Stimulated activated naive CD4-positive, alpha-beta T cell treated with Interleukin-2 at 50 U/mL for 16 hours (primary cell): ENCODE measurements around the gene CARHSP1.
"Not testable (repeated sequence)": the region's sequence is repeated elsewhere in the genome, so short reads cannot be mapped to it uniquely, and the experiment has no call there.

Source experiments
- DNase-seq: peaks from one replicate; lab custom pipeline; 2025; lab: John Stamatoyannopoulos, UW

Gene CARHSP1

DNA sequence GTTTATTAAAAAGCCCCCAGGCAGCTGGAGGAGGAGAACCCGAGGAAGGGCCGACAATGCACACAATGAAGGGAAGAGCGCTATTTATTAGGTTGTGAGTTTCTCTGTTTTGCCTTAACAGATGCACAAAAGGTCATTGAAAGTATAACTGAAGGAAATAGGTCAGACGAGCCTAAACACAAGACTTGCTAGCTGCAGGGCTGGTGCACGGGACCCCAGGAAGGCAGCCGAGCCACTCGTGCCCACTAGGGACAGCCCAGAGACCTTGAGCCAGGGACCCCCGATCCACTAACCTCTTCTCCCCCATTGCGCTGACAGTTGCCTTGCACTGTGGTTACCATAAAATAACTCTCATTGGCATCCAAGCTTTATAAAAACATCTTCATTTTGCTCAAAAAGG lies 24.6 kb upstream of the CARHSP1 start:
- DNase-seq, result no peak

DNA sequence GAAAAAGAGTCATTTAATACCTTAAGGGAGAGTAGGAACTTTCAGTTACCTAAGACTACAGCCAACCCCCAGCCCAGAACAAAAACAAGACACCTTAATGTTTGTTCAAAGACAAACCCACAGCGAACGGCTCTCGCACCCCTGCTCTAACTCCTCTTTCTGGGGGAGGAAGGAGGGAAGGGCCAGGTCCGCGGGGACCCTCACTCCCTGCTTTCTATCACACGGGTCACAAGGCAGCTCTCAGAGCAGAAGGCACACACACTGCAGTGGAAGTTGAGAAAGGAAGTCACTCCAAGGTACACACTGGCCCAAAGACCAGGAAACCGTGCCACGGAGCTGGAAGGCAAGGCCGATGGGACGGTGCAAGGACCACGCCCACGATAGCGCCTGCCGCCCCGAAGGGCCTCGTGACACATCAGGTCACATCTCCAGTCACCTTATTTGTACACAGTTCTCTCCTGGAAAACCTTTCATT lies 23.3 kb upstream of the CARHSP1 start:
- DNase-seq, result peak; percentile 43

DNA sequence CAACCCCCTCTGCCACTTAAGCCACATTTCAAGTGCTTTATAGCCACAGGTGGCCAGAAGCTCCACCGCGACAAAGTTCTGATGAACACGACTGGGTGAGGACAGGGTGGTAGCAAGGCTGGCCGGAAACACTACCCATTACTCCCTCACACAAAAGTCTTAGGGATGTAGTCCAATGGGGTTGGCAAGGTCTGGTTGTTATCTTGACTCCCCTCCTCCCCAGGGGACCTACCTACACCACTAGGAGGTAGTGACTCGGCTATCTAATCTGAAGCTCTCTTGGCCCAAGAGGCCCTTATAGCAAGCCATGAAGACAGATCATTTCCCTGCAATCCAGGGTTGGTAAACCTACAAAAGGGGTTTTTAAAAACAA lies 21.7 kb upstream of the CARHSP1 start:
- no peak for DNase-seq

- no peak for DNase-seq
These were observed 21.2 kb upstream of the CARHSP1 start for GRCh38 chr16:8889893-8890548.

DNA sequence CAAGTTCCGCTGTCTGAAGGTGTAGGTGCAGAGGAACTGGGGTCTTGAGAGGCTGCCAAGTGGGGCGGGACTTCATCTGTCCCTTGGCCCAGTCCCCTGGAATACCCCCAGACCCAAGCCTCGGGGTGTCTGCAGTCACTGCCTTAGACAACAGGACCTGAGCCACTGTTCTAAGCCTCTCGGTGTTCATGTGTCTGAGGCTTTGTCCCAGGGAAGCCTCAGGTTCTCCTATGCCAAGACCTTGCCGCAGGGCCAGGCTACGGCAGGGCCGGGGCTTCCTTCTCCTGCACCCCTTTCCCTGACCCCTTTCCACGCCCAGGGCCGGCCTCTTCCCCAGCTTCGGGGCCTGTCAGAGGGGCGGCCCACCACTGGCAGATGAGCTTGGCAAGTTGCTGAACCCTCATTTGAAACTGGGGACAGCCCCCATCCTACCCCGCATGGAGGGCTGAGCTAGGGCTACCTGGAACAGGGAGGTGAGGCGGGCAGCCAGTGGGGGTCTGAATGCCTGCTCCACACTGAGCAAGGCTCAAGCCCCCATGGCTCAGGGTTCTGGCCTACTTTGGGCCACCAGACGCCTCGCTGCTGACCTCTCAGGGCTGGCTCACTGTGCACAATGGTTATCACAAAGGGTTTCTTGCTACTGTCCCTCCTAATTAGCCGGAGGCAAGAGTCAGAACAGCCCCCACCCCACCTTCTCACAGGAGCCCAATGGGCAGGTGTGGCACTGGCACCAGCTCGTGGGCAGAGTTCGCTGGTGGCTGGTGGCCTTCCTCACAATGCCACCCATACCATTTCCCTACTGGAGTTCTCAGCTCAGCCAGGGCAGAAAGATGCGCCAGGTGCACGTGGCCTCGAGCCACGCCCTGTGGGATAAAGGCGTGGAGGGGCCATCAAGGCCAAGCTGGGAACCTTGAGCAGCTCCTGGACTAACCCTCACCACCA lies 20.4 kb upstream of the CARHSP1 start:
- no peak for DNase-seq

DNA sequence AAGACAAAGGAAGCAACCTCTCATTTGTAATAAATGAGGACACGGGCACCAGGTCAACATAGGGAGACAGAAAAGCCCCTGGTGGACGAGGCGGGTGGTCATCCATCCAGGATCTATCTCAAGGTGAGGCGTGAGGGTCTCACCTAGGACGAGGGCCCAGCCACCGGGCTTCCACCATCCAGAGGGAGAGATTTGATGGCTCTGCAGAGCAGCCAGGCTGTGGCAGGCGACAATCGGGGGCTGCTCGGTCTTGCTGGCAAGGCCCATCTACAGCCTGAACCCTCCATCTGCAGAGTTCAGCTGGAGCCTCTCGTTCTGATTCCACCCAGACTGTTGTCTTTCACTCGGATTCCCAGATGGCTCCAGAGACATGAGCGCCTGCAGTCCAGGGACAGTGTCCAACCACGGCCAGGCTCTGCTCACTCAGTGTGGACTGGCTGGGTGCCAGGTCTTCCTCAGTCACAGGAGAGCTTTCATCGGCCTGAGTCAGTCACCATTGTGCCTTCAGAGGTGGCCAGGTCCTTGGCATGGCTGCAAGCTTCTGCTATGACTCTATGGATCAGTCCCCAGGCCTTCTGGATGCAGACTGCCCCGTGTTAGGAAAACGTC lies 19.2 kb upstream of the CARHSP1 start:
- DNase-seq, result no peak

DNA sequence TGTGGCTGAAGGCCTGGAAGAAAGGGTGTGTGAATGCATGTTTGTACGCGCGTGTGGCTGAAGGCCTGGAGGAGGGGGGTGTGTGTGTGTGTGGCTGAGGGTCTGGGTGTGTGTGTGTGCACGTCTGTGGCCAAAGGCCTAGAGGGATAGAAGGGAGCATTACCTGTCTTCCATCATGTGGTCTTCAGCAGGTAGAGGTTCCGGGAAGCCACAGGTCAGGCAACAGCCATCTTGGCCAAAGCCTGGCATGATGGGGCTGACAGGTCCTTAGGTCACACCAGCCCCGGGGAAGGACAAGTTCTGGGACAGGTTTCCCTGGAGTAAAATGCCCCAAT lies 18.6 kb upstream of the CARHSP1 start:
- DNase-seq, result no peak

- DNase-seq, result no peak
These were observed 18.0 kb upstream of the CARHSP1 start for GRCh38 chr16:8886593-8887430.

DNA sequence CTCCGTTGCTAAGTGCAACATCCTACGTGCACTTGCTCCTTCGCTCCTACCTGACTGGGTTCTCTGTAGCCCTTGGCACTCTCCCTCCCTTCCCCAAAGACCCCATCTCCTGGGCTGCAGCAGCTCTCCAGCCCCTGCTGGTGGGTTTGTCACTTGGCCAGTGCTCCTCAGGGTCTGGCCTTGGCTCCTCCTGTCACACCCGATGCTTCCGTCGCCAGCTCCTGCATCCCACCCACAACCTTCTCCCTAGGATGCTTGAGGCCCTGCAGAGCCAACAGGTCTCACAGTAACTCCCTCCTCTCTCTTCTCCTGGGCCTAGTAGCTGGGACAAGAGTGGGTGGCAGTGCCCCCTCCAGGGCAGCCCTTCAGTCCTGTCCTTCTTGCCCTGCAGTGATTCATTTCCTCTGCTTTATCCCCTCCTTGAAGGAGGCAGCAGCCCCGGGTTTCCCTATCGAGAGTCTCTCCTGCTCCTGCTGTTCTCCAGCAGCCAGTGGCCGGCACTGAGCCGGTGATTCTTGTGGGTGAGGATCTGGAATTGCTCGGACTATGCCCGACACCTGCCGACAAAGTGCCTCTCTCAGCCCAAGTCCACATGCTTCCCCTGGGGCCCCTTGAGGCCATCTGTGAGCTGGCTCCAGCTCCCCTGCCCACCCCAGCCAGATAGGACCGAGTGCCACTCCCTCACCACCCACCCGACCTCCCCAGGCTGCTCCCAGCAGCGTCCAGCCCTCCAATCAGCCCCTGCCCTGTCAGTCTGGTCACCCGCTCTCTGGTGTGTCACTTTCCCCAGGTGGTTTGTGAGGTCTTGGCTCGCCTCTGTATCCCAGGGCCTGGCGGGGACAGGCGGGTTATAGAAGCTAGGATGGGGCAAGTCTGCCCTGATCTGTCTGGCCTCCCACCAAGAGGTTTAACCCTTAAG lies 17.1 kb upstream of the CARHSP1 start:
- no peak for DNase-seq

GRCh38 chr16:8882725-8883377 lies 14.0 kb upstream of the CARHSP1 start:
- DNase-seq, result no peak

- no peak for DNase-seq
These were observed 13.3 kb upstream of the CARHSP1 start, which contains the start of gene LITAFD for GRCh38 chr16:8882041-8882617. Gene LITAFD (plus strand): TSS chr16:8882351. CDS start chr16:8884356, 2,005 bp downstream.

DNA sequence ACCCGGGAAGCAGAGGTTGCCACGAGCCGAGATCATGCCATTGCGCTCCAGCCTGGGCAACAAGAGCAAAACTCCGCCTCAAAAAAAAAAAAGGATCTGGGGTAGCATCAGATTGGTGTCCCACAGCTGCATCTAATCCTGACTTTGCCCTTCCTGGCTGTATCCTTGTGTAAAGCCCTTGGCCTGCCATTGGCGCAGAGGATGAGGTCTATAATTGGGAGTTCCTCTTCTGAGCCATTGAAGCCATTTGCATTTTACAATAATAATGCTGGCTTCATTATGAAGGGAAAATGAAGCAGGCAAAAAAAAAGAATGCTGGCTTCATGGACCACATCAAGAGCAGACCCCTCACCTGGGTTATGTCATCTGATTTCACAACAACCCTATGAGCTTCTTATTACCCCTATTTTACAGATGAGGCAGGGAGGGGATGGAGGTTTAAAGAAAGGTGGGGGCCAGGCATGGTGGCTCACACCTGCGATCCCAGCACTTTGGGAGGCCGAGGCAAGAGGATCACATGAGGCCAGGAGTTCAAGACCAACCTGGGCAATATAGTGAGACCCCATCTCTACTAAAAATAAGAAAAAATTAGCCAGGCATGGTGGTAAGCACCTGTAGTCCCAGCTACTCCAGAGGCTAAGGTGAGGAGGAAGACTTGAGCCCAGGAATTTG lies 12.2 kb upstream of the CARHSP1 start:
- DNase-seq, result no peak

- DNase-seq, result no peak
These were observed 9.7 kb upstream of the CARHSP1 start for GRCh38 chr16:8878523-8878911.

GRCh38 chr16:8877894-8878522 lies 9.2 kb upstream of the CARHSP1 start:
- no peak for DNase-seq

DNA sequence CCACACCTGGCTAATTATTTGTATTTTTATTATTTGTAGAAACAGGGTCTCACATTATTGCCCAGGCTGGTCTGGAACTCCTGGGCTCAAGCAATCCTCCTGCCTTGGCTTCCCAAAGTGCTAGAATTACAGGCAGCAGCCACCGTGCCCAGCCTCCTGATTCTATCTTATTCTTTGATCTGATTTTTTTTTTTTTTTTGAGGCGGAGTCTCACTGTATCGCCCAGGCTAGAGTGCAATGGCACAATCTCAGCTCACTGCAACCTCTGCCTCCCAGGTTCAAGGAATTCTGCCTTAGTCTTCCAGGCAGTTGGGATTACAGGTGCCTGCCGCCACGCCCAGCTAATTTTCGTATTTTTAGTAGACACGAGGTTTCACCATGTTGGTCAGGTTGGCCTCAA lies 6.5 kb upstream of the CARHSP1 start:
- DNase-seq, result not testable (repeated sequence)

DNA sequence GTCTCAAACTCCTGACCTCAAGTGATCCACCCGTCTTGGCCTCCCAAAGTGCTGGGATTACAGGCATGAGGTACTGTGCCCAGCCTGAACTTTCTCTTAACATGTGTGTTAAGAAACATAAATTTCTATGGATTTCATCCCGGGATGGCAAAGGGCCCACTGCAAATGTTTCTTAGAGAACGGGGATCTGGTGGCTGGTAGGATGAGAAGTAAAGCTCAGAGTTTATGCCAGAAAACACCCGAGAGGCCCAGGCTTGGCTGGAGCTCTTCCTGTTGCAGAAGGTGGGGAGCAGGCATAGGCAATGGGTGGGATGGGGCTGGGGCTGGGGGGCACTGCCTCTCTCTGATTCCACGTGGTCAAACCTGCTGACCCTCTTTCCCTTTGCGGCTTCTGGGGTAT lies 5.6 kb upstream of the CARHSP1 start:
- no peak for DNase-seq

- DNase-seq, result not testable (repeated sequence)
These were observed 5.0 kb upstream of the CARHSP1 start for GRCh38 chr16:8873866-8874195.

GRCh38 chr16:8872967-8873865 lies 4.4 kb upstream of the CARHSP1 start:
- DNase-seq, result no peak
